Tibial nerve (tissue), 4 donors: Measurements from ENCODE around the gene CDCA3. TPM values are rescaled to one million over a fixed set of nuclear protein-coding genes. Genes with fewer than 3 reads are reported as not detected.

Experiments used
- DNase-seq, 2 donors: peaks; one replicate each; pipeline ENCODE4 v3.0.0-alpha.2; 2019; ENCODE audit warnings: low spot score in 2 of 2
- H3K27ac ChIP-seq, 4 donors: fragments of 200-600 bp; sonication (generic) in 3 of 4; one replicate each; pipeline ENCODE4 v1.5.1; 2017 to 2019; ENCODE audit warnings: mild to moderate bottlenecking in 1 of 4
- H3K27me3 ChIP-seq, 2 donors: fragments of 200-600 bp; sonication (generic) in 1 of 2; one replicate each; pipeline versions ENCODE4 v1.5.1 to v1.6.0; 2017 to 2019
- H3K36me3 ChIP-seq, 3 donors: fragments of 200-600 bp; sonication (generic); one replicate each; pipeline ENCODE4 v1.5.1; 2018 to 2019
- H3K4me1 ChIP-seq, 4 donors: fragments of 200-600 bp; sonication (generic) in 3 of 4; one replicate each; pipeline ENCODE4 v1.5.1; 2017 to 2019
- H3K4me3 ChIP-seq, 4 donors: fragments of 200-600 bp; sonication (generic) in 3 of 4; one replicate each; pipeline ENCODE4 v1.5.1; 2017 to 2019; ENCODE audit warnings: mild to moderate bottlenecking in 1 of 4, moderate library complexity in 1 of 4
- H3K9me3 ChIP-seq, 4 donors: fragments of 200-600 bp; sonication (generic) in 3 of 4; one replicate each; pipeline ENCODE4 v1.5.1; 2017 to 2019
- EP300 ChIP-seq, 2 donors: sonication (generic); formaldehyde crosslinking; IDR thresholded peaks; one replicate each; pipeline ENCODE4 v1.6.1; 2017; ENCODE audit warnings: antibody characterized with exemption in 2 of 2, mild to moderate bottlenecking in 1 of 2
- POLR2A ChIP-seq, 2 donors: fragments of 450-650 bp; IDR thresholded peaks; one replicate each; pipeline ENCODE4 v1.6.1; 2017; ENCODE audit warnings: antibody characterized with exemption in 2 of 2, mild to moderate bottlenecking in 2 of 2, moderate library complexity in 2 of 2
- WGBS, 2 donors: methylation state at CpG; one replicate each; pipeline ENCODE4 v1.1.5; 2018; 5-methylcytosine and 5-hydroxymethylcytosine counted together
- total RNA-seq, 4 donors: library from RNA; depleted of rRNA; stranded (reverse); fragments of >200 nt; gene quantifications; one replicate each; pipeline ENCODE4 v1.1.0, GENCODE V29; 2016
- TF ChIP-seq, protein P1 (sequence below), 5 experiments: fragments of 200-600 bp in 3 of 5; fragments of 450-650 bp in 2 of 5; sonication (generic) in 3 of 5; IDR thresholded peaks; one replicate each; pipeline ENCODE4 v1.5.1; 2016 to 2019; ENCODE audit warnings: antibody characterized with exemption in 5 of 5, mild to moderate bottlenecking in 3 of 5, moderate library complexity in 2 of 5

Gene CDCA3
- total RNA-seq, 4 donors from 2014 or later, result 0.21 to 19.4 (median 3.6) TPM

DNA sequence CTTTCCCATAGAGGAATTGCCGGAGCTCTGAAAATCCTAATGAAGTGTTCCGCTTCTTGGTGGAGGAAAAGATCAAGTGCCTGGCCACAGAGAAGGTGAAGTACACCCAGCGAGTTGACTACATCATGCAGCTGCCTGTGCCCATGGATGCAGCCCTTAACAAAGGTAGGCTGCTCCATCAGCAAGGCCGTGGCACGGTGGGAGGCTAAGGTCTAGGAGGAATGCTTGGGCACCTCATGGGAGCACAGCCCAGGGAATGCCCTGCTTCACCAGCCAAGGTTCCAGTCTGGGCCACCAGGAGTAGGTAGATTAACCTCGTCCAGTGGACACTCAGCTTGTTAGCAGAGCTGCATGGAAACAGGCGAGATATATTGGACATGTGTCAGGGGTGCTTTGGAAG lies 9.9 kb upstream of the CDCA3 start:
- Histone ChIP-seq H3K27me3 (no peaks in the 10 kb centered on the region), H3K36me3 (peaks cover 2 to 100% (median 31%) of the 10 kb centered on the region in 3 donors), H3K4me3 (no peak overlapping the region), H3K4me1 (no peaks in the 10 kb centered on the region), H3K9me3 (no peaks in the 10 kb centered on the region), H3K27ac (no peak overlapping the region)
- no peak for DNase-seq
- 91 to 94% methylated on average over 7 of the region's 7 CpGs for WGBS, 2 donors
- no peak for TF ChIP-seq POLR2A (IDR thresholded peaks at IDR 0.05)
- TF ChIP-seq, protein P1, sequence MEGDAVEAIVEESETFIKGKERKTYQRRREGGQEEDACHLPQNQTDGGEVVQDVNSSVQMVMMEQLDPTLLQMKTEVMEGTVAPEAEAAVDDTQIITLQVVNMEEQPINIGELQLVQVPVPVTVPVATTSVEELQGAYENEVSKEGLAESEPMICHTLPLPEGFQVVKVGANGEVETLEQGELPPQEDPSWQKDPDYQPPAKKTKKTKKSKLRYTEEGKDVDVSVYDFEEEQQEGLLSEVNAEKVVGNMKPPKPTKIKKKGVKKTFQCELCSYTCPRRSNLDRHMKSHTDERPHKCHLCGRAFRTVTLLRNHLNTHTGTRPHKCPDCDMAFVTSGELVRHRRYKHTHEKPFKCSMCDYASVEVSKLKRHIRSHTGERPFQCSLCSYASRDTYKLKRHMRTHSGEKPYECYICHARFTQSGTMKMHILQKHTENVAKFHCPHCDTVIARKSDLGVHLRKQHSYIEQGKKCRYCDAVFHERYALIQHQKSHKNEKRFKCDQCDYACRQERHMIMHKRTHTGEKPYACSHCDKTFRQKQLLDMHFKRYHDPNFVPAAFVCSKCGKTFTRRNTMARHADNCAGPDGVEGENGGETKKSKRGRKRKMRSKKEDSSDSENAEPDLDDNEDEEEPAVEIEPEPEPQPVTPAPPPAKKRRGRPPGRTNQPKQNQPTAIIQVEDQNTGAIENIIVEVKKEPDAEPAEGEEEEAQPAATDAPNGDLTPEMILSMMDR (IDR thresholded peaks at IDR 0.05), result no peak

DNA sequence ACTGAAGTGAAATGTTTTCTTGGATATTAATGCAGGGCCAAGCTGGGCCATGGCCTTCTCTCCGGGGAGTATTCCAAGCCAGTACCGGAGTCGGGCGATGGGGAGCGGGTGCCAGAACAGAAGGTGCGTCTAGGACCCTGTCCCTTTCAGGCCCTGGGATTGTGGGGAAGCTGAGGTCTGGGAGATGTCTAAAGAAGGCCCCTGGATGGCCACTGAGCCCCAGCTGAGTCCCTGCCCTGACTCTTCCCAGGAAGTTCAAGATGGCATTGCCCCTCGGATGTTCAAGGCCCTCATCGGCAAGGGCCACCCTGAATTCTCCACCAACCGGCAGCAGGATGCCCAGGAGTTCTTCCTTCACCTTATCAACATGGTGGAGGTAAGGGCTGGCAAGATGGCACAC lies 9.0 kb upstream of the CDCA3 start:
- Histone ChIP-seq H3K27ac (no peak overlapping the region), H3K36me3 (peaks cover 2 to 98% (median 31%) of the 10 kb centered on the region in 3 donors), H3K4me1 (no peaks in the 10 kb centered on the region), H3K4me3 (no peak overlapping the region), H3K27me3 (no peaks in the 10 kb centered on the region), H3K9me3 (no peaks in the 10 kb centered on the region)
- DNase-seq, result no peak
- TF ChIP-seq, protein P1 (IDR thresholded peaks at IDR 0.05), result no peak
- no peak for TF ChIP-seq POLR2A (IDR thresholded peaks at IDR 0.05)
- no peak for TF ChIP-seq EP300 (IDR thresholded peaks at IDR 0.05)
- 90 to 96% methylated on average over 9 of the region's 9 CpGs for WGBS, 2 donors

DNA sequence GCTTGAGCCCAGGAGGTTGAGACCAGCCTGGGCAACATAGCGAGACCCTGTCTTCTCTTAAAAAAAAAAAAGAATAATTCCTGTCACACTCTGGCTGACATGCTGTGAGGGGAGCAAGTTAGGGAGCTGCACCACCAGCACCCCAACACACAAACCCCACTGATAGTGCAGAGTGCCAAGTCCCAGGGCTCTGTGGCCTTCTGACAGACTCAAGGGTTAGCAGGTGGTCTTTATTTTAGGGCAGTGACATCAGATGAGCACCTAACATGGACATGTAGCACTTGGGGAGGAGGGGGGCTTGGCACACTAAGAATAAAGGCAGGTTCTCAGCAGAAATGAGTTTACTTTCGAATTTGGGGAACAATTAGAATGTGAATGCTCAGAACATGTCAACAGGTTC lies 7.7 kb upstream of the CDCA3 start:
- Histone ChIP-seq H3K27me3 (no peaks in the 10 kb centered on the region), H3K4me1 (peaks cover 0 to 4% (median under 1%) of the 10 kb centered on the region in 4 donors), H3K4me3 (no peak overlapping the region), H3K27ac (no peak overlapping the region), H3K36me3 (peaks cover 2 to 90% (median 31%) of the 10 kb centered on the region in 3 donors), H3K9me3 (no peaks in the 10 kb centered on the region)
- TF ChIP-seq POLR2A (IDR thresholded peaks at IDR 0.05), result no peak
- TF ChIP-seq EP300 (IDR thresholded peaks at IDR 0.05), result no peak
- TF ChIP-seq, protein P1 (IDR thresholded peaks at IDR 0.05), result no peak
- 95 to 100% methylated on average over 2 of the region's 2 CpGs for whole genome bisulfite sequencing, 2 donors
- DNase-seq, result no peak

DNA sequence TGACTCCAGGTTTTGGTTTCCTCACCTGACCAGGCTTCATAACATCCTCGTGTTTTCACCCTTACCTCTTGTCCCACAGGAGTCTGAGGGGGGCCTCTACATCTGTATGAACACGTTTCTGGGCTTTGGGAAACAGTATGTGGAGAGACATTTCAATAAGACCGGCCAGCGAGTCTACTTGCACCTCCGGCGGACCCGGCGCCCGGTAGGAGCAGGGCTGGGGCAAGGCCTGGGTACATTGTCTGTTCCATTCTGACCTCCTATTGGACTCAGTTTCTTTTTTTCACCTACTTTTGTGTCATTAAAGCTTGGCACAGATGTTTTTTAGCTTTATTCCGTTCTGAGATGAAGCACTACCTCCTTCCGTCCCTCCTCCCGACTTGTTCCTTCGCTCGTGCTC lies 4.2 kb upstream of the CDCA3 start:
- TF ChIP-seq, protein P1 (IDR thresholded peaks at IDR 0.05), result no peak
- TF ChIP-seq POLR2A (IDR thresholded peaks at IDR 0.05) (no peak), EP300 (IDR thresholded peaks at IDR 0.05) (no peak)
- Histone ChIP-seq H3K4me3 (no peak overlapping the region), H3K36me3 (peaks cover 2 to 55% (median 15%) of the 10 kb centered on the region in 3 donors), H3K27me3 (no peaks in the 10 kb centered on the region), H3K27ac (no peak overlapping the region), H3K4me1 (peaks cover 0 to 23% (median 14%) of the 10 kb centered on the region in 4 donors), H3K9me3 (no peaks in the 10 kb centered on the region)
- DNase-seq, result no peak
- 89 to 93% methylated on average over 14 of the region's 14 CpGs for WGBS, 2 donors

DNA sequence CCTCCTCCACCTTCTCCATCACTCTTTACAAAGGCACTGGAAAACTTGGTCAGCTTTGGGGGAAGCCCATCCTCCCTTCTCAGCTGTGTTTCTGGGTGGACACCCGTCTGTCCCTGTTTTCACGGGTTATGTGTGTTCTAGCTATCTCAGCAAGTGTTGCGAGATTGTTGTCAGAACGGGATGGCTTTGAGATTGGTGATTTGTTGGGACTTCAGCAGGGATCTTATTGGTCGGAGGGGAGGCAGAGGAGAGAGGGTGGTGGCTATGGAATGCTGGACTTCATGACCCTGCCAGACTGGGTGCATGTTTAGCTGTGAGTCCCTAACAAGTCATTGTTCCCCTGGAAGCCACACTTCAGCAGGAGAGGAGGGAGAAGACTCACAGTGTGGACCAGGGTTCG lies 3.0 kb upstream of the CDCA3 start:
- no peak for DNase-seq
- no peak overlapping the region for H3K4me3 ChIP-seq
- 80% methylated on average over 6 of the region's 6 CpGs for WGBS, 2 donors
- peaks cover 2 to 46% (median 6%) of the 10 kb centered on the region in 3 donors for H3K36me3 ChIP-seq
- H3K27ac ChIP-seq, result peak overlapping the region in 2 of 4 donors; percentile 88 to 94
- no peaks in the 10 kb centered on the region for H3K27me3 ChIP-seq
- no peaks in the 10 kb centered on the region for H3K9me3 ChIP-seq
- peaks cover 0 to 23% (median 14%) of the 10 kb centered on the region in 4 donors for H3K4me1 ChIP-seq
- TF ChIP-seq, protein P1 (IDR thresholded peaks at IDR 0.05), result no peak
- TF ChIP-seq EP300 (IDR thresholded peaks at IDR 0.05), result no peak
- no peak for TF ChIP-seq POLR2A (IDR thresholded peaks at IDR 0.05)
